ENCODE data around the gene TSHZ2.

Gene TSHZ2

DNA sequence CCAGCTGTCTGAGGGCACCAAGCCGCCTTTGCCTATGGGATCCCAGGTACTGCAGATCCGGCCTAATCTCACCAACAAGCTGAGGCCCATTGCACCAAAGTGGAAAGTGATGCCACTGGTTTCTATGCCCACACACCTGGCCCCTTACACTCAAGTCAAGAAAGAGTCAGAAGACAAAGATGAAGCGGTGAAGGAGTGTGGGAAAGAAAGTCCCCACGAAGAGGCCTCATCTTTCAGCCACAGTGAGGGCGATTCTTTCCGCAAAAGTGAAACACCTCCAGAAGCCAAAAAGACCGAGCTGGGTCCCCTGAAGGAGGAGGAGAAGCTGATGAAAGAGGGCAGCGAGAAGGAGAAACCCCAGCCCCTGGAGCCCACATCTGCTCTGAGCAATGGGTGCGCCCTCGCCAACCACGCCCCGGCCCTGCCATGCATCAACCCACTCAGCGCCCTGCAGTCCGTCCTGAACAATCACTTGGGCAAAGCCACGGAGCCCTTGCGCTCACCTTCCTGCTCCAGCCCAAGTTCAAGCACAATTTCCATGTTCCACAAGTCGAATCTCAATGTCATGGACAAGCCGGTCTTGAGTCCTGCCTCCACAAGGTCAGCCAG, 283.0 kb downstream of the TSHZ2 start:
- no peak overlapping the region for H3K4me3 ChIP-seq (ENCODE audit: low read length)
- peaks cover 6% of the 10 kb centered on the region; the same call in 1 of the 2 replicates for H3K9me3 ChIP-seq (ENCODE audit: insufficient read depth, low read depth, low read length)
- H3K4me1 ChIP-seq (ENCODE audit: insufficient read depth, low read length): no peaks in the 10 kb centered on the region
- no peaks in the 10 kb centered on the region for H3K27me3 ChIP-seq (ENCODE audit: insufficient read depth, low read length)
- no peaks in the 10 kb centered on the region for H3K36me3 ChIP-seq (ENCODE audit: insufficient read depth, low read depth, low read length)
- H3K9ac ChIP-seq (ENCODE audit: low read depth, low read length): no peak overlapping the region
- no peak overlapping the region for H3K27ac ChIP-seq (ENCODE audit: low read length)

DNA sequence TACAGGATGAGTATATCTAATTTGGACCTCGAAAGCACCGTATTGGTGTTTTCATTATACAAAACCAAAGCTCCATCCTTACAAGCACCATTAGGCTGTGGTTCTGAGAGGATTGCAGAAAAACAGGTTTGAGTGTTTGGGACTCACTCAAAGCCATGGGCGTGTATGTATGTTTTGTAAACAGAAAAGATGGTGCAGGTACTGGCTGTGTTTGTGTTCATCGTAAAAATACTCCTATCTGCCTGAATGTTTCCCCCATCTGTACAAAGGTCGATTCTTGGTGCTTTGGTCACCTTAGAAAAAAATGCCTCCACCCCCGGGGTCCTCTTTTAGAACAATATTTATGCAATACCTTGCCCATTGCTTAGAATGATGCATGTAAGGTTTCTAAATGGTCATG, 286.6 kb downstream of the TSHZ2 start:
- peaks cover 6% of the 10 kb centered on the region; the same call in 1 of the 2 replicates for H3K9me3 ChIP-seq (ENCODE audit: insufficient read depth, low read depth, low read length)
- H3K36me3 ChIP-seq (ENCODE audit: insufficient read depth, low read depth, low read length): no peaks in the 10 kb centered on the region
- H3K4me3 ChIP-seq (ENCODE audit: low read length): no peak overlapping the region
- H3K4me1 ChIP-seq (ENCODE audit: insufficient read depth, low read length): no peaks in the 10 kb centered on the region
- no peaks in the 10 kb centered on the region for H3K27me3 ChIP-seq (ENCODE audit: insufficient read depth, low read length)
- H3K9ac ChIP-seq (ENCODE audit: low read depth, low read length): no peak overlapping the region
- no peak overlapping the region for H3K27ac ChIP-seq (ENCODE audit: low read length)

DNA sequence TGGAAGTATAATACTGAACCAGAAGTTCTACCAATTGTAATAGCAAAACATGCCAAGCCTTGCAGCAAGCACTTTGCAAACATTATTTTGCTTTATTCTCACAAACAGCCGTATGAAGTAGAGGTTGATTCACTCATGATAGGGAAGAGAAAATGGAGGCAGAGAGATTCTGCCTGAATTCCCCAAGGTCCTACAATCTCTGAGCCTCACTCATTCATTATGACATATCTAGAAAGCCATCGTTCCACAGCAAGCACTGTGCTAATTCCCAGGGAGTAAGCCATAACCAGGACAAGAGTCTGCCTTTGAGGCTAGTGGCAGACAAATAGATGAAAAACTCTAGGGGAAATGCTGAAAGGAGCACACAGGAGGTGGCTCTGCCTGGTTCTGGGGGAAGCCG, 288.0 kb downstream of the TSHZ2 start:
- no peaks in the 10 kb centered on the region for H3K36me3 ChIP-seq (ENCODE audit: insufficient read depth, low read depth, low read length)
- no peak overlapping the region for H3K27ac ChIP-seq (ENCODE audit: low read length)
- no peak overlapping the region for H3K9ac ChIP-seq (ENCODE audit: low read depth, low read length)
- H3K4me1 ChIP-seq (ENCODE audit: insufficient read depth, low read length): peaks cover under 1% of the 10 kb centered on the region; the same call in 1 of the 2 replicates
- no peaks in the 10 kb centered on the region for H3K27me3 ChIP-seq (ENCODE audit: insufficient read depth, low read length)
- H3K9me3 ChIP-seq (ENCODE audit: insufficient read depth, low read depth, low read length): no peaks in the 10 kb centered on the region
- no peak overlapping the region for H3K4me3 ChIP-seq (ENCODE audit: low read length)

GRCh38 chr20:53260591-53260990, 288.4 kb downstream of the TSHZ2 start:
- H3K4me1 ChIP-seq (ENCODE audit: insufficient read depth, low read length): peaks cover 5% of the 10 kb centered on the region; the same call in 1 of the 2 replicates
- H3K27ac ChIP-seq (ENCODE audit: low read length): no peak overlapping the region
- H3K36me3 ChIP-seq (ENCODE audit: insufficient read depth, low read depth, low read length): no peaks in the 10 kb centered on the region
- no peaks in the 10 kb centered on the region for H3K27me3 ChIP-seq (ENCODE audit: insufficient read depth, low read length)
- no peak overlapping the region for H3K4me3 ChIP-seq (ENCODE audit: low read length)
- no peak overlapping the region for H3K9ac ChIP-seq (ENCODE audit: low read depth, low read length)
- H3K9me3 ChIP-seq (ENCODE audit: insufficient read depth, low read depth, low read length): no peaks in the 10 kb centered on the region

- Histone ChIP-seq H3K27me3 (ENCODE audit: insufficient read depth, low read length) (no peaks in the 10 kb centered on the region), H3K36me3 (ENCODE audit: insufficient read depth, low read depth, low read length) (no peaks in the 10 kb centered on the region), H3K9me3 (ENCODE audit: insufficient read depth, low read depth, low read length) (no peaks in the 10 kb centered on the region), H3K4me1 (ENCODE audit: insufficient read depth, low read length) (peaks cover 9% of the 10 kb centered on the region; the same call in 1 of the 2 replicates), H3K4me3 (ENCODE audit: low read length) (no peak overlapping the region), H3K9ac (ENCODE audit: low read depth, low read length) (no peak overlapping the region), H3K27ac (ENCODE audit: low read length) (no peak overlapping the region)
Measured at GRCh38 chr20:53262365-53262764, 290.2 kb downstream of the TSHZ2 start.

DNA sequence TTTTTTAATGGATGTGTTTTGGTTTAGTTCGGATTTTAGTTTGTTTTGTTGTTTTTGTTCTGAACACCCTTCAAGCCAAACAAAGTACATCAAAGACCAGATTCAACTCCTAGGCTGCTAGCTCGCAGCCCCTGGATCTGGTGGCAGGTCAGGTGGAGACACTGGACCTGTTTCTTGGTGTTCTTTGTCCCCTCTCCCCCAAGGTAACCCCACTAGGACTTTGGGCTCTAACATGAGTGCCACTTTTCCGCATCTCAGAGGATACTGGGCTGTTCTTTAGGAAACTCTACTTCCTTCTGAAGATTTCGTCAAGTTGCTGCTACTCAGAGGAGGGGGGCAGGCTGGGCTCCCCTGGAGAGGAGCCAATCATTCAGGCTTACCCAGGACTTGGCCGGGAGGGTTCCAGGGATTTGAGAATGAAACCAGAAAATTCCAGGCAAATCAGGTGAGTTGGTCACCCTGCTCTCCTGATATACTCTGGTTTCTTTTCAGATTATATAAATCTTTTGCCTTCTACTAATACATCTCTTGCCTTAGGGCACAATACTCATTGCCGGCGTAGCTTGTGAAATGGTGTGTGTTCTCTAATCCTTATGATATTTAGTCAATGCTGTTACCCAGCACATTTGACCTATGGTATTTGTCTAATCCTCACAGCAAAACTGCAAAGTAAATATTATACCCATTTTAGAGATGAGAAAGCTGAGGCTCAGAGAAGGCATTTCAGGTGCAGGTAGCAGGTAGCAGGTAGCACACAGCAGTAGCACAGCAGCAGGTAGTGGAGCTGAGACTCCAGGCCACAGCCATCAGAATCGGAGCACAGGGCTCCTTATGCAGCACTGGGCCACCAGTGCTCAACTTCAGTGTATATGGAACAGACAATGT, 291.6 kb downstream of the TSHZ2 start:
- no peak overlapping the region for H3K27ac ChIP-seq (ENCODE audit: low read length)
- peaks cover 9% of the 10 kb centered on the region; the same call in 1 of the 2 replicates for H3K4me1 ChIP-seq (ENCODE audit: insufficient read depth, low read length)
- no peaks in the 10 kb centered on the region for H3K9me3 ChIP-seq (ENCODE audit: insufficient read depth, low read depth, low read length)
- H3K4me3 ChIP-seq (ENCODE audit: low read length): no peak overlapping the region
- no peaks in the 10 kb centered on the region for H3K36me3 ChIP-seq (ENCODE audit: insufficient read depth, low read depth, low read length)
- H3K9ac ChIP-seq (ENCODE audit: low read depth, low read length): no peak overlapping the region
- no peaks in the 10 kb centered on the region for H3K27me3 ChIP-seq (ENCODE audit: insufficient read depth, low read length)

- H3K4me1 ChIP-seq (ENCODE audit: insufficient read depth, low read length): peaks cover 9% of the 10 kb centered on the region; the same call in 1 of the 2 replicates
- no peaks in the 10 kb centered on the region for H3K36me3 ChIP-seq (ENCODE audit: insufficient read depth, low read depth, low read length)
- H3K4me3 ChIP-seq (ENCODE audit: low read length): no peak overlapping the region
- no peak overlapping the region for H3K9ac ChIP-seq (ENCODE audit: low read depth, low read length)
- no peaks in the 10 kb centered on the region for H3K9me3 ChIP-seq (ENCODE audit: insufficient read depth, low read depth, low read length)
- no peaks in the 10 kb centered on the region for H3K27me3 ChIP-seq (ENCODE audit: insufficient read depth, low read length)
- H3K27ac ChIP-seq (ENCODE audit: low read length): no peak overlapping the region
Measured at GRCh38 chr20:53264604-53265003, 292.4 kb downstream of the TSHZ2 start.

DNA sequence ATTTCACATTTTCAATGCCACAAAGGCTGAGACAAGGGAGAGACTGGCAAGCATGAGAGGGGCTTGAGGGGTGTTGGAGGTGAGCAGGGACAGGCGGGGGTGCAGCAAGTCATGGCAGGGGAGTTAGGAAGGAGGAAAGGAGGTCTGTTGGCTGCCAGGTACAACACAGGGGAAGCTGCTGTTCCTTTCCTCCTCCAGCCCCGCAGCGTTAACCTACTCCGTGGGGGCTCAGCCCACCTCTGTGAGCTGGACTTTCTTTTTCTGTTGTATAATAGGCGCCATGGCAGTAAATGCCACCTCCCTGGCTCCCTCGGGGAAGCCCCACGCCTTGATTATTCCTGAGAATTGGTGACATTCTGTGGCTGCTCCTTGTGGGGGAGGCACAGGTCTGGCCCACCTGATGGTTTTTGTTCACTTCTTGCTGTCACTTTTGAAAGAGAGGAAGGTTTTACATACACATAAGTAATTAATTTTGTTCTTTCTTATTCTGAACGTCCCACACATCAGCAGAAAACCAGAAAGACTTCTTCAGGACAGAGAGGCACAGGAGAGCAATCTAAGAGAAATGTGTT, 293.2 kb downstream of the TSHZ2 start:
- H3K27me3 ChIP-seq (ENCODE audit: insufficient read depth, low read length): no peaks in the 10 kb centered on the region
- H3K4me1 ChIP-seq (ENCODE audit: insufficient read depth, low read length): peaks cover 9% of the 10 kb centered on the region; the same call in 1 of the 2 replicates
- H3K9me3 ChIP-seq (ENCODE audit: insufficient read depth, low read depth, low read length): no peaks in the 10 kb centered on the region
- H3K36me3 ChIP-seq (ENCODE audit: insufficient read depth, low read depth, low read length): no peaks in the 10 kb centered on the region
- no peak overlapping the region for H3K9ac ChIP-seq (ENCODE audit: low read depth, low read length)
- H3K27ac ChIP-seq (ENCODE audit: low read length): no peak overlapping the region
- no peak overlapping the region for H3K4me3 ChIP-seq (ENCODE audit: low read length)

DNA sequence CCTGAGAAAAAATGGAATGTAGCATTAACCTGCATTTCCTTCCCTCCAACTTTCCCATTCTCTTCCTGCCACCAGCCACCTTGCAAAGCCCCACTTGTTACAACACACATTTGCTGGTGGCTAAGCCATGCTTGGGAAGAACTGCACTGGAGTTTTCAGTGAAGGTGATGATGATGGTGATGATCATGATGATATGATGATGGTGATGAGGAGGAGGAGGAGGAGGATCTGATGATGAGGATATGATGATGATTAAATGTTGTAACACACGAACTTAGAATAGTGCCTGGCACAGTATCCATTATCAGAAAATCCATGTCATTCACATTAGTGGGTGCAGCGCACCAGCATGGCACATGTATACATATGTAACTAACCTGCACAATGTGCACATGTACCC, 297.2 kb downstream of the TSHZ2 start:
- no peaks in the 10 kb centered on the region for H3K36me3 ChIP-seq (ENCODE audit: insufficient read depth, low read depth, low read length)
- H3K9me3 ChIP-seq (ENCODE audit: insufficient read depth, low read depth, low read length): no peaks in the 10 kb centered on the region
- H3K27ac ChIP-seq (ENCODE audit: low read length): no peak overlapping the region
- no peak overlapping the region for H3K9ac ChIP-seq (ENCODE audit: low read depth, low read length)
- H3K27me3 ChIP-seq (ENCODE audit: insufficient read depth, low read length): no peaks in the 10 kb centered on the region
- H3K4me1 ChIP-seq (ENCODE audit: insufficient read depth, low read length): peaks cover 9% of the 10 kb centered on the region; the same call in 1 of the 2 replicates
- H3K4me3 ChIP-seq (ENCODE audit: low read length): no peak overlapping the region

- H3K9ac ChIP-seq (ENCODE audit: low read depth, low read length): no peak overlapping the region
- no peaks in the 10 kb centered on the region for H3K9me3 ChIP-seq (ENCODE audit: insufficient read depth, low read depth, low read length)
- no peaks in the 10 kb centered on the region for H3K36me3 ChIP-seq (ENCODE audit: insufficient read depth, low read depth, low read length)
- H3K4me1 ChIP-seq (ENCODE audit: insufficient read depth, low read length): peaks cover 2% of the 10 kb centered on the region; the same call in 1 of the 2 replicates
- no peak overlapping the region for H3K4me3 ChIP-seq (ENCODE audit: low read length)
- no peak overlapping the region for H3K27ac ChIP-seq (ENCODE audit: low read length)
- H3K27me3 ChIP-seq (ENCODE audit: insufficient read depth, low read length): no peaks in the 10 kb centered on the region
Measured at GRCh38 chr20:53270792-53271375, 298.7 kb downstream of the TSHZ2 start.

- H3K36me3 ChIP-seq (ENCODE audit: insufficient read depth, low read depth, low read length): no peaks in the 10 kb centered on the region
- H3K27ac ChIP-seq (ENCODE audit: low read length): no peak overlapping the region
- no peaks in the 10 kb centered on the region for H3K9me3 ChIP-seq (ENCODE audit: insufficient read depth, low read depth, low read length)
- no peaks in the 10 kb centered on the region for H3K27me3 ChIP-seq (ENCODE audit: insufficient read depth, low read length)
- H3K4me1 ChIP-seq (ENCODE audit: insufficient read depth, low read length): no peaks in the 10 kb centered on the region
- H3K9ac ChIP-seq (ENCODE audit: low read depth, low read length): no peak overlapping the region
- no peak overlapping the region for H3K4me3 ChIP-seq (ENCODE audit: low read length)
Measured at GRCh38 chr20:53274365-53274764, 302.2 kb downstream of the TSHZ2 start.

All from iPS-20b (cell line).